ENCODE data around the gene RNF227. TPM values are rescaled to one million over a fixed set of nuclear protein-coding genes. Genes with fewer than 3 reads are reported as not detected.
A peak's percentile ranks its signal among the peaks of the same experiment; 100 is the strongest.

RNF227 gene
- total RNA-seq, 2 experiments from 2014 or later, result 3.8 to 4.7 TPM

DNA sequence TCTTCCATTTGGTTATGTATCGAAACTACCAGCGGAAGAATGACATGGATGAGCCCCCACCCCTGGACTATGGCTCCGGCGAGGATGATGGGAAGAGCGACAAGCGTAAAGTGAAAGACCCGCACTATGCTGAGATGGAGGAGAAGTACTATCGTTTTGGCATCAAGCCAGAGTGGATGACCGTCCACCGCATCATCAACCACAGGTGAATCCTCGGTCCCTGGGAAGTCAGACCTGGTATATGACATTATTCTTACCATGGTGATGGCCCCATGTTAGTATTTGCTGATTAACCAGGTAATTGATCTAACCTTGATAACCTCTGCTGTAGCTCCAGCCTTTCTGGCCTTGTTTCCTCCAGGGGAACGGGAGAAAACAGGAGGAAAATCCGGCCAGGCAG, 19.0 kb downstream of the RNF227 start:
- intact Hi-C loops (cut with micrococcal nuclease; ENCODE audit: unreplicated experiment), result no loop called here
- no peaks in the 10 kb centered on the region for H3K79me2 ChIP-seq (ENCODE audit: insufficient read depth, low read depth, low read length)
- H3K4me1 ChIP-seq (ENCODE audit: insufficient read depth, low read length, poor library complexity, severe bottlenecking), result no peaks in the 10 kb centered on the region
- no peak overlapping the region for H2AFZ ChIP-seq (ENCODE audit: low read length)
- no TSS peak for BruUV-seq (replicated peaks)
- CTCF ChIA-PET (ENCODE audit: unreplicated experiment), result no interaction called here
- H3K4me3 ChIP-seq (ENCODE audit: low read depth, low read length, poor library complexity, severe bottlenecking), result no peak overlapping the region
- H3K27ac ChIP-seq (ENCODE audit: low read depth, low read length, poor library complexity, severe bottlenecking), result no peak overlapping the region
- TF ChIP-seq, protein P1, sequence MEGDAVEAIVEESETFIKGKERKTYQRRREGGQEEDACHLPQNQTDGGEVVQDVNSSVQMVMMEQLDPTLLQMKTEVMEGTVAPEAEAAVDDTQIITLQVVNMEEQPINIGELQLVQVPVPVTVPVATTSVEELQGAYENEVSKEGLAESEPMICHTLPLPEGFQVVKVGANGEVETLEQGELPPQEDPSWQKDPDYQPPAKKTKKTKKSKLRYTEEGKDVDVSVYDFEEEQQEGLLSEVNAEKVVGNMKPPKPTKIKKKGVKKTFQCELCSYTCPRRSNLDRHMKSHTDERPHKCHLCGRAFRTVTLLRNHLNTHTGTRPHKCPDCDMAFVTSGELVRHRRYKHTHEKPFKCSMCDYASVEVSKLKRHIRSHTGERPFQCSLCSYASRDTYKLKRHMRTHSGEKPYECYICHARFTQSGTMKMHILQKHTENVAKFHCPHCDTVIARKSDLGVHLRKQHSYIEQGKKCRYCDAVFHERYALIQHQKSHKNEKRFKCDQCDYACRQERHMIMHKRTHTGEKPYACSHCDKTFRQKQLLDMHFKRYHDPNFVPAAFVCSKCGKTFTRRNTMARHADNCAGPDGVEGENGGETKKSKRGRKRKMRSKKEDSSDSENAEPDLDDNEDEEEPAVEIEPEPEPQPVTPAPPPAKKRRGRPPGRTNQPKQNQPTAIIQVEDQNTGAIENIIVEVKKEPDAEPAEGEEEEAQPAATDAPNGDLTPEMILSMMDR (conservative IDR thresholded peaks at IDR 0.05; ENCODE audit: low read length), result no peak
- H3K9me2 ChIP-seq (ENCODE audit: insufficient read depth, low read length), result no peaks in the 10 kb centered on the region
- POLR2A ChIA-PET, result interaction anchor here (1.6 kb wide), 1 partner anchor 35 kb away, joined by 6 read pairs; the partner anchor contains the start of genes CNTROB and TRAPPC1
- no peak for DNase-seq (ENCODE audit: low spot score)
- H3K36me3 ChIP-seq (ENCODE audit: insufficient read depth, low read length), result peaks cover 89% of the 10 kb centered on the region
- no peaks in the 10 kb centered on the region for H4K20me1 ChIP-seq (ENCODE audit: insufficient read depth, low read length)
- no peaks in the 10 kb centered on the region for H3K9me3 ChIP-seq (ENCODE audit: low read length)
- H3K4me2 ChIP-seq (ENCODE audit: low read length), result no peak overlapping the region

DNA sequence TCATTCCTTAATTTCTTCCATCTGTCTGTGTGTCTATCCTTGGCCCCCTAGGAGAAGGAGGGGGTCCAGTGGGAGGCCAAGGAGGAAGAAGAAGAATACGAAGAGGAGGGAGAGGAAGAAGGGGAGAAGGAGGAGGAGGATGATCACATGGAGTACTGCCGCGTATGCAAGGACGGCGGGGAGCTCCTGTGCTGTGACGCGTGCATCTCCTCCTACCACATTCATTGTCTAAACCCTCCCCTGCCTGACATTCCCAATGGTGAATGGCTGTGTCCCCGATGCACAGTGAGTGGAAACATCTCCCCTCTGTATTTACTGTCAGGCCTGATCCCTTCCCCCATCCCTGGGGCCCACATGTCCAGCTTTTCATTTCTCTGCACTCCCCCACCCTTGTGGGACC, 21.2 kb downstream of the RNF227 start:
- Histone ChIP-seq H3K4me1 (ENCODE audit: insufficient read depth, low read length, poor library complexity, severe bottlenecking) (no peaks in the 10 kb centered on the region), H3K79me2 (ENCODE audit: insufficient read depth, low read depth, low read length) (no peaks in the 10 kb centered on the region), H3K9me3 (ENCODE audit: low read length) (no peaks in the 10 kb centered on the region), H3K36me3 (ENCODE audit: insufficient read depth, low read length) (peaks cover 88% of the 10 kb centered on the region), H2AFZ (ENCODE audit: low read length) (no peak overlapping the region), H4K20me1 (ENCODE audit: insufficient read depth, low read length) (no peaks in the 10 kb centered on the region), H3K9me2 (ENCODE audit: insufficient read depth, low read length) (no peaks in the 10 kb centered on the region), H3K4me3 (ENCODE audit: low read depth, low read length, poor library complexity, severe bottlenecking) (no peak overlapping the region), H3K4me2 (ENCODE audit: low read length) (no peak overlapping the region), H3K27ac (ENCODE audit: low read depth, low read length, poor library complexity, severe bottlenecking) (no peak overlapping the region)
- POLR2A ChIA-PET, result no interaction called here
- intact Hi-C loops (cut with micrococcal nuclease; ENCODE audit: unreplicated experiment), result no loop called here
- CTCF ChIA-PET (ENCODE audit: unreplicated experiment), result no interaction called here
- TF ChIP-seq, protein P1 (conservative IDR thresholded peaks at IDR 0.05; ENCODE audit: low read length), result no peak
- BruUV-seq (replicated peaks), result no TSS peak
- no peak for DNase-seq (ENCODE audit: low spot score)

DNA sequence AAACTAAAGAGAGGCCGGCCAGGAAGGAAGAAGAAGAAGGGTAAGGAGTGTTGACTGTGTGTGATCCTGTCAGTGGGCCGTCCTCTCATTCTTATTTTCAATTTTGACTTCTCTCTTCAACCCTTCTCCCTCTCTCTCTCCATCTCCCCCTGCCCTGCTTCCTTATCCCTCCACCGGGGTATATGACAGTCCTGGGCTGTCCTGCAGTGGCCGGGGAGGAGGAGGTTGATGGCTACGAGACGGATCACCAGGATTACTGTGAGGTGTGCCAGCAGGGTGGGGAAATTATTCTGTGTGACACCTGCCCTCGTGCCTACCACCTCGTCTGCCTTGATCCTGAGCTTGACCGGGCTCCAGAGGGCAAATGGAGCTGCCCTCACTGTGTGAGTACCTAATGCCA, 21.9 kb downstream of the RNF227 start:
- intact Hi-C loops (cut with micrococcal nuclease; ENCODE audit: unreplicated experiment), result no loop called here
- H3K9me3 ChIP-seq (ENCODE audit: low read length), result no peaks in the 10 kb centered on the region
- CTCF ChIA-PET (ENCODE audit: unreplicated experiment), result no interaction called here
- H3K27ac ChIP-seq (ENCODE audit: low read depth, low read length, poor library complexity, severe bottlenecking), result no peak overlapping the region
- H2AFZ ChIP-seq (ENCODE audit: low read length), result no peak overlapping the region
- peaks cover 1% of the 10 kb centered on the region for H3K4me1 ChIP-seq (ENCODE audit: insufficient read depth, low read length, poor library complexity, severe bottlenecking)
- POLR2A ChIA-PET, result no interaction called here
- no peak overlapping the region for H3K4me2 ChIP-seq (ENCODE audit: low read length)
- no peak overlapping the region for H3K4me3 ChIP-seq (ENCODE audit: low read depth, low read length, poor library complexity, severe bottlenecking)
- H3K36me3 ChIP-seq (ENCODE audit: insufficient read depth, low read length), result peaks cover 88% of the 10 kb centered on the region
- no peak for TF ChIP-seq EZH2phosphoT487 (IDR thresholded peaks at IDR 0.05; ENCODE audit: borderline replicate concordance, low read depth, low read length)
- TF ChIP-seq, protein P1 (conservative IDR thresholded peaks at IDR 0.05; ENCODE audit: low read length), result no peak
- DNase-seq (ENCODE audit: low spot score), result no peak
- no peaks in the 10 kb centered on the region for H3K9me2 ChIP-seq (ENCODE audit: insufficient read depth, low read length)
- no peaks in the 10 kb centered on the region for H4K20me1 ChIP-seq (ENCODE audit: insufficient read depth, low read length)
- peaks cover 5% of the 10 kb centered on the region; the same call in 1 of the 2 replicates for H3K79me2 ChIP-seq (ENCODE audit: insufficient read depth, low read depth, low read length)
- BruUV-seq (replicated peaks), result TSS peak; percentile 79

All from OCI-LY7 (cell line).